SKM-1 (cell line): ENCODE data around the gene SLC25A4.
"Not testable (repeated sequence)": the region's sequence is repeated elsewhere in the genome, so short reads cannot be mapped to it uniquely, and the experiment has no call there.

Experiments used
- DNase-seq: peaks from one replicate; lab custom pipeline; 2025; ENCODE audit not compliant: unreplicated experiment; lab: John Stamatoyannopoulos, UW

The SLC25A4 gene

GRCh38 chr4:185171373-185172071 lies 28.5 kb downstream of the SLC25A4 start:
- no peak for DNase-seq

GRCh38 chr4:185179488-185179887 lies 36.4 kb downstream of the SLC25A4 start:
- DNase-seq, result no peak

GRCh38 chr4:185182239-185182638 lies 39.2 kb downstream of the SLC25A4 start:
- no peak for DNase-seq

GRCh38 chr4:185183622-185184281 lies 40.7 kb downstream of the SLC25A4 start:
- DNase-seq, result peak; percentile 87

GRCh38 chr4:185186769-185187168 lies 43.7 kb downstream of the SLC25A4 start:
- no peak for DNase-seq

- no peak for DNase-seq
Measured at GRCh38 chr4:185189606-185190305, 46.7 kb downstream of the SLC25A4 start.

GRCh38 chr4:185190306-185190856 lies 47.3 kb downstream of the SLC25A4 start:
- DNase-seq, result no peak

GRCh38 chr4:185192059-185192458 lies 49.0 kb downstream of the SLC25A4 start:
- no peak for DNase-seq

GRCh38 chr4:185194924-185195888 lies 52.1 kb downstream of the SLC25A4 start:
- no peak for DNase-seq

GRCh38 chr4:185196437-185196836 lies 53.4 kb downstream of the SLC25A4 start:
- no peak for DNase-seq

GRCh38 chr4:185198189-185198588 lies 55.1 kb downstream of the SLC25A4 start:
- DNase-seq, result not testable (repeated sequence)
